IMR-90 (cell line): Measurements from ENCODE around the gene METTL23. TPM values are rescaled to one million over a fixed set of nuclear protein-coding genes. Genes with fewer than 3 reads are reported as not detected.

Experiments
- ATAC-seq: fragments of 200-7000 bp; cut with Tn5 transposase; 2 replicates; pipeline ENCODE4 v1.9.1; 2020; ENCODE audit warnings: low read depth, mild to moderate bottlenecking, moderate library complexity
- BruUV-seq: library from RNA; stranded (reverse); fragments of 400-500 nt; replicated peaks from 2 replicates; lab custom pipeline; 2021; lab: Mats Ljungman, UMichigan
- CTCF ChIA-PET: fragments of 300-600 bp; formaldehyde crosslinking; extraction: SDS; loops from one replicate; lab custom pipeline; 2021; ENCODE audit warnings: antibody characterized with exemption; lab: Yijun Ruan, JAX
- POLR2A ChIA-PET: fragments of 300-600 bp; sonication (Branson Sonifier 250); formaldehyde crosslinking; loops from one replicate; lab custom pipeline; 2022; ENCODE audit warnings: antibody characterized with exemption; ENCODE audit not compliant: unreplicated experiment; lab: Charles Lee
- DNase-seq: peaks from one replicate; pipeline ENCODE4 v3.0.0; 2013
- H2AFZ ChIP-seq: replicated peaks from 2 replicates; pipeline ENCODE3; 2013; ENCODE audit warnings: low read length, mild to moderate bottlenecking; ENCODE audit not compliant: poor library complexity
- H2AK5ac ChIP-seq: 2 replicates; pipeline ENCODE4 v1.6.1; 2013; ENCODE audit warnings: low read depth, low read length, inconsistent platforms
- H2AK9ac ChIP-seq: replicated peaks from 2 replicates; pipeline ENCODE3; 2013; ENCODE audit warnings: mild to moderate bottlenecking, low read depth, low read length, moderate library complexity; ENCODE audit not compliant: poor library complexity
- H2BK120ac ChIP-seq: 2 replicates; pipeline ENCODE4 v1.6.1; 2013; ENCODE audit warnings: low read depth, low read length, inconsistent platforms
- H2BK15ac ChIP-seq: 3 replicates; pipeline ENCODE4 v1.6.1; 2013; ENCODE audit warnings: low read depth, low read length, inconsistent platforms
- H2BK20ac ChIP-seq: 2 replicates; pipeline ENCODE4 v1.6.1; 2013; ENCODE audit warnings: low read depth, mild to moderate bottlenecking, inconsistent platforms, low read length, moderate library complexity
- H2BK5ac ChIP-seq: 2 replicates; pipeline ENCODE4 v1.6.1; 2013; ENCODE audit warnings: mild to moderate bottlenecking, low read depth, low read length, inconsistent platforms; ENCODE audit not compliant: poor library complexity, severe bottlenecking
- H3K14ac ChIP-seq: replicated peaks from 2 replicates; pipeline ENCODE4 v1.6.1; 2013; ENCODE audit warnings: low read depth, low read length, inconsistent platforms
- H3K18ac ChIP-seq: 2 replicates; pipeline ENCODE4 v1.6.1; 2013; ENCODE audit warnings: low read depth, low read length, control low read depth
- H3K23ac ChIP-seq: 2 replicates; pipeline ENCODE4 v1.6.1; 2013; ENCODE audit warnings: low read depth, low read length, inconsistent platforms
- H3K27ac ChIP-seq: 2 replicates; pipeline ENCODE4 v1.5.1; 2013; ENCODE audit warnings: mild to moderate bottlenecking, control low read depth, low read length; ENCODE audit not compliant: insufficient read depth
- H3K27me3 ChIP-seq: 2 replicates; pipeline ENCODE4 v1.6.1; 2013; ENCODE audit warnings: low read length; ENCODE audit not compliant: control insufficient read depth, insufficient read depth
- H3K36me3 ChIP-seq: 2 replicates; pipeline ENCODE4 v1.6.1; 2013; ENCODE audit warnings: low read length, mixed read lengths; ENCODE audit not compliant: control insufficient read depth, insufficient read depth
- H3K4ac ChIP-seq: 2 replicates; pipeline ENCODE4 v1.6.1; 2013; ENCODE audit warnings: low read depth, low read length, inconsistent platforms
- H3K4me1 ChIP-seq: 2 replicates; pipeline ENCODE4 v1.6.1; 2013; ENCODE audit warnings: low read length, mixed read lengths; ENCODE audit not compliant: control insufficient read depth, insufficient read depth
- H3K4me2 ChIP-seq: 2 replicates; pipeline ENCODE4 v1.6.1; 2013; ENCODE audit warnings: low read depth, mild to moderate bottlenecking, control low read depth, low read length, moderate library complexity
- H3K4me3 ChIP-seq: 2 replicates; pipeline ENCODE4 v1.5.1; 2013; ENCODE audit warnings: low read depth, mild to moderate bottlenecking, control low read depth, low read length, moderate library complexity; ENCODE audit not compliant: insufficient read depth
- H3K56ac ChIP-seq: 2 replicates; pipeline ENCODE4 v1.6.1; 2013; ENCODE audit warnings: low read length, inconsistent platforms; ENCODE audit not compliant: insufficient read depth; ENCODE audit errors: extremely low read depth
- H3K79me1 ChIP-seq, 2 experiments: 2 replicates each; pipeline ENCODE4 v1.6.1; 2013; ENCODE audit warnings: low read length in 2 of 2, inconsistent platforms in 1 of 2, low read depth in 1 of 2
- H3K9ac ChIP-seq: 2 replicates; pipeline ENCODE4 v1.6.1; 2013; ENCODE audit warnings: low read depth, low read length, control low read depth
- H3K9me1 ChIP-seq: 2 replicates; pipeline ENCODE4 v1.6.1; 2013; ENCODE audit warnings: low read length, inconsistent platforms; ENCODE audit not compliant: insufficient read depth
- H3K9me3 ChIP-seq: 2 replicates; pipeline ENCODE4 v1.6.1; 2013; ENCODE audit warnings: low read length; ENCODE audit not compliant: control insufficient read depth, insufficient read depth
- H4K20me1 ChIP-seq: 2 replicates; pipeline ENCODE4 v1.6.1; 2013; ENCODE audit warnings: low read length, inconsistent platforms; ENCODE audit not compliant: insufficient read depth
- H4K5ac ChIP-seq: 2 replicates; pipeline ENCODE4 v1.6.1; 2013; ENCODE audit warnings: mild to moderate bottlenecking, low read depth, low read length, control low read depth
- H4K8ac ChIP-seq, 2 experiments: 2 replicates each; pipeline ENCODE4 v1.6.1; 2013; ENCODE audit warnings: low read depth in 2 of 2, low read length in 2 of 2, control low read depth in 1 of 2, inconsistent platforms in 1 of 2
- H4K91ac ChIP-seq: 2 replicates; pipeline ENCODE4 v1.6.1; 2013; ENCODE audit warnings: low read depth, low read length, inconsistent platforms; ENCODE audit not compliant: insufficient read depth
- CEBPB ChIP-seq: IDR thresholded peaks from 2 replicates; pipeline ENCODE4 v1.6.1; 2012; ENCODE audit warnings: low read depth, low read length, improper control_type of control experiment
- CTCF ChIP-seq: conservative IDR thresholded peaks from 2 replicates; pipeline ENCODE4 v1.5.1; 2012; ENCODE audit warnings: mild to moderate bottlenecking, low read depth, low read length, improper control_type of control experiment
- WGBS, 2 experiments: methylation state at CpG; one replicate each; pipeline versions ENCODE4 v1.1.5 to v1.1.7; 2013; ENCODE audit warnings: missing lambda C conversion rate in 2 of 2; ENCODE audit not compliant: insufficient read length in 1 of 2; ENCODE audit errors: extremely low coverage in 2 of 2; 5-methylcytosine and 5-hydroxymethylcytosine counted together
- dilution Hi-C: fragments of 300-500 bp; cut with HindIII; formaldehyde crosslinking; loops from one replicate; pipeline ENCODE4 v1.14.3; 2018; ENCODE audit warnings: low sequenced_read_pairs; ENCODE audit not compliant: unreplicated experiment
- in situ Hi-C: fragments of 300-500 bp; cut with MboI; formaldehyde crosslinking; loops from 3 replicates; pipeline ENCODE4 v1.14.3; 2019; ENCODE audit warnings: low sequenced_read_pairs, inconsistent platforms, mixed read lengths
- intact Hi-C: fragments of 100-400 bp; cut with micrococcal nuclease; formaldehyde crosslinking; loops from 2 replicates; pipeline ENCODE4 v1.10.0; 2022
- polyA plus RNA-seq, 3 experiments: library from polyadenylated mRNA; depleted of rRNA; stranded (reverse); fragments of >200 nt; gene quantifications; 2 replicates each; pipeline ENCODE4 v1.2.3, GENCODE V29; 2012; ENCODE audit warnings: low replicate concordance in 1 of 3
- total RNA-seq: library from RNA; depleted of rRNA; stranded (reverse); fragments of >200 nt; gene quantifications from 2 replicates; pipeline ENCODE4 v1.2.3, GENCODE V29; 2012

METTL23 gene
- total and polyA plus RNA-seq, 2 of the 4 experiments (the other 2 are of a cell fraction): 18.8 to 32.1 TPM

GRCh38 chr17:76781056-76781982, 54.7 kb downstream of the METTL23 start:
- H3K23ac ChIP-seq: no peak overlapping the region
- ChIA-PET POLR2A (no interaction called here), CTCF (interaction anchor here (0.6 kb wide), 1 partner anchor 182 kb away, joined by 4 read pairs; no protein-coding TSS in a partner anchor)
- H3K56ac ChIP-seq: no peak overlapping the region
- no peak overlapping the region for H3K27ac ChIP-seq
- H2AK9ac ChIP-seq: no peak overlapping the region
- H4K5ac ChIP-seq: no peak overlapping the region
- peaks cover 25% of the 10 kb centered on the region for H3K36me3 ChIP-seq
- dilution Hi-C loops: no loop called here
- no peak overlapping the region for H3K4me3 ChIP-seq
- no peak overlapping the region for H3K4ac ChIP-seq
- no TSS peak for BruUV-seq
- H4K8ac ChIP-seq: no peak overlapping the region
- no peak overlapping the region for H3K18ac ChIP-seq
- no peak for DNase-seq
- H3K27me3 ChIP-seq: no peaks in the 10 kb centered on the region
- H3K9ac ChIP-seq: no peak overlapping the region
- no peak overlapping the region for H3K14ac ChIP-seq
- H4K91ac ChIP-seq: no peak overlapping the region
- no peak overlapping the region for H2BK120ac ChIP-seq
- intact Hi-C loops: no loop called here
- H3K9me3 ChIP-seq: no peaks in the 10 kb centered on the region
- ATAC-seq: no peak
- H3K79me1 ChIP-seq: no peaks in the 10 kb centered on the region
- WGBS, 2 experiments: 80% methylated on average over 4 of the region's 12 CpGs; no CpG with 5 or more reads in 1 of the 2 experiments
- no peak overlapping the region for H2BK15ac ChIP-seq
- TF ChIP-seq CEBPB (no peak), CTCF (0 out of 2 replicates have a peak, but pooled peaks have one; percentile 16)
- in situ Hi-C loops: no loop called here
- H3K4me2 ChIP-seq: no peak overlapping the region
- no peak overlapping the region for H2BK20ac ChIP-seq
- 0 out of 2 replicates have a peak, but pooled peaks cover 1% of the 10 kb centered on the region for H3K9me1 ChIP-seq
- no peak overlapping the region for H2BK5ac ChIP-seq
- H2AK5ac ChIP-seq: no peak overlapping the region
- H2AFZ ChIP-seq: no peak overlapping the region
- no peaks in the 10 kb centered on the region for H4K20me1 ChIP-seq
- no peaks in the 10 kb centered on the region for H3K4me1 ChIP-seq
